Neural crest cell (in vitro differentiated cells): ENCODE measurements around the gene ELF2. TPM values are rescaled to one million over a fixed set of nuclear protein-coding genes. Genes with fewer than 3 reads are reported as not detected.

Experiments
- DNase-seq: peaks from one replicate; pipeline ENCODE4 v3.0.0; 2021; ENCODE audit warnings: low read depth, mixed read lengths, low spot score
- H3K27ac Mint-ChIP-seq: one replicate; pipeline ENCODE4 v1.8.0; 2021; ENCODE audit warnings: mild to moderate bottlenecking, mixed read lengths; ENCODE audit not compliant: unreplicated experiment
- H3K27me3 Mint-ChIP-seq: 2 replicates; pipeline ENCODE4 v1.8.0; 2021; ENCODE audit warnings: low read depth, mild to moderate bottlenecking, mixed read lengths
- H3K36me3 Mint-ChIP-seq: 2 replicates; pipeline ENCODE4 v1.8.0; 2021; ENCODE audit warnings: low read depth, mild to moderate bottlenecking, mixed read lengths
- H3K4me1 Mint-ChIP-seq: 2 replicates; pipeline ENCODE4 v1.8.0; 2021; ENCODE audit warnings: mixed read lengths
- H3K4me3 Mint-ChIP-seq: one replicate; pipeline ENCODE4 v1.8.0; 2021; ENCODE audit warnings: mild to moderate bottlenecking, mixed read lengths
- H3K9me3 Mint-ChIP-seq: 2 replicates; pipeline ENCODE4 v1.8.0; 2021; ENCODE audit warnings: mixed read lengths
- CTCF ChIP-seq: fragments of 200-600 bp; sonication (generic); conservative IDR thresholded peaks from 2 replicates; pipeline ENCODE4 v1.5.0; 2021; ENCODE audit warnings: antibody characterized with exemption, mild to moderate bottlenecking
- total RNA-seq: library from RNA; stranded (reverse); gene quantifications from 2 replicates; pipeline ENCODE4 v1.2.1, GENCODE V29; 2021

Gene ELF2
- total RNA-seq, 1 donor from 2014 or later, result 39.4 TPM

GRCh38 chr4:139154538-139154937 is 22.5 kb downstream of the ELF2 start:
- no peak for TF ChIP-seq CTCF
- Mint-ChIP-seq H3K27ac (no peak overlapping the region), H3K9me3 (no peaks in the 10 kb centered on the region), H3K36me3 (no peaks in the 10 kb centered on the region), H3K4me1 (peaks cover 12% of the 10 kb centered on the region), H3K4me3 (no peak overlapping the region), H3K27me3 (no peaks in the 10 kb centered on the region)
- DNase-seq, result no peak

GRCh38 chr4:139154134-139154421 is 22.9 kb downstream of the ELF2 start:
- Mint-ChIP-seq H3K4me3 (no peak overlapping the region), H3K27ac (no peak overlapping the region), H3K4me1 (peaks cover 7% of the 10 kb centered on the region), H3K36me3 (no peaks in the 10 kb centered on the region), H3K9me3 (no peaks in the 10 kb centered on the region), H3K27me3 (no peaks in the 10 kb centered on the region)
- TF ChIP-seq CTCF, result no peak
- no peak for DNase-seq

- H3K9me3 Mint-ChIP-seq, result no peaks in the 10 kb centered on the region
- peak overlapping the region; percentile 54 for H3K27ac Mint-ChIP-seq
- H3K4me1 Mint-ChIP-seq, result peaks cover 5% of the 10 kb centered on the region
- no peaks in the 10 kb centered on the region for H3K27me3 Mint-ChIP-seq
- no peak overlapping the region for H3K4me3 Mint-ChIP-seq
- no peak for DNase-seq
- TF ChIP-seq CTCF, result no peak
- H3K36me3 Mint-ChIP-seq, result no peaks in the 10 kb centered on the region
Observed at GRCh38 chr4:139153411-139154133, 23.4 kb downstream of the ELF2 start.

- Mint-ChIP-seq H3K27ac (no peak overlapping the region), H3K36me3 (peaks cover under 1% of the 10 kb centered on the region), H3K27me3 (no peaks in the 10 kb centered on the region), H3K4me3 (no peak overlapping the region), H3K4me1 (peaks cover 5% of the 10 kb centered on the region), H3K9me3 (peaks cover under 1% of the 10 kb centered on the region)
- DNase-seq, result no peak
- no peak for TF ChIP-seq CTCF
Observed at GRCh38 chr4:139152249-139152648, 24.8 kb downstream of the ELF2 start.

GRCh38 chr4:139146926-139147629 is 29.9 kb downstream of the ELF2 start:
- H3K9me3 Mint-ChIP-seq, result peaks cover 16% of the 10 kb centered on the region
- TF ChIP-seq CTCF, result no peak
- no peaks in the 10 kb centered on the region for H3K4me1 Mint-ChIP-seq
- no peak overlapping the region for H3K27ac Mint-ChIP-seq
- H3K4me3 Mint-ChIP-seq, result no peak overlapping the region
- H3K27me3 Mint-ChIP-seq, result no peaks in the 10 kb centered on the region
- H3K36me3 Mint-ChIP-seq, result peaks cover 19% of the 10 kb centered on the region
- no peak for DNase-seq
